ENCODE measurements around the gene CMTM4. TPM values are rescaled to one million over a fixed set of nuclear protein-coding genes. Genes with fewer than 3 reads are reported as not detected.
"Not testable (repeated sequence)": the region's sequence is repeated elsewhere in the genome, so short reads cannot be mapped to it uniquely, and the experiment has no call there.

The CMTM4 gene
- total RNA-seq, 1 donor from 2014 or later = 67.9 TPM

DNA sequence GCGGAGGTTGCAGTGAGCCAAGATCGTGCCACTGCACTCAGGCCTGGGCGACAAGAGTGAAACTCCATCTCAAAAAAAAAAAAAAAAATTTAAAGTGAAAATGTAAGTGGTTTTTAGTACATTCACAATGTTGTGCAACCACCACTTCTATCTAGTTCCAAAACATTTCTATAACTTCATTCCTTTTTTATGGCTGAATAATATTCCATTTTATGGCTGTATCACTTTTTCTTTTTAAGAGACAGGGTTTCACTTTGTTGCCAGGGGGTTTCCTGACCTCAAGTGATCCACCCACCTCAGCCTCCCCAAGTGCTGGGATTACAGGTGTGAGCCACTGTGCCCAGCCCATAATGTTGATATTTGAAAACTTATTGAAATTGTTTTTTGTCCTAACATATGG, 103.7 kb downstream of the CMTM4 start:
- no peak for DNase-seq (ENCODE audit: low spot score)

DNA sequence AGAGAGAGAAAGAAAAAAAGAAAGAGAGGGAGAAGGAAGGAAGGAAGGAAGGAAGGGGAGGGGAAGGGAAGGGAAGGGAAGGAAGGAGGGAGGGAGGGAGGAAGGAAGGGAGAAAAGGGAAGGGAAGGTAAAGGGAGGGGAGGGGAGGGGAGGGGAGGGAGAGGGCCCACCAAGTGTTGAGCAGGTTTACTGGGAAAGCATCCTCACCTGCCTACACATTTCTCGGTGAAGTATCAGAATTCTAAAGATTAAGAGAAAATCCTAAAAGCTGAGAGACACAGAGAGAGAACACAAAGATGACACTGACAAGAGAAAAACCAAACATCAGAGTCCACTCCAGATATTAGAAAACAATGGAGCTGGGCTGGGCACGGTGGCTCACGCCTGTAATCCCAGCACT, 104.3 kb downstream of the CMTM4 start:
- no peak for DNase-seq (ENCODE audit: low spot score)

GRCh38 chr16:66591018-66591417, 105.5 kb downstream of the CMTM4 start:
- DNase-seq (ENCODE audit: low spot score) = no peak

DNA sequence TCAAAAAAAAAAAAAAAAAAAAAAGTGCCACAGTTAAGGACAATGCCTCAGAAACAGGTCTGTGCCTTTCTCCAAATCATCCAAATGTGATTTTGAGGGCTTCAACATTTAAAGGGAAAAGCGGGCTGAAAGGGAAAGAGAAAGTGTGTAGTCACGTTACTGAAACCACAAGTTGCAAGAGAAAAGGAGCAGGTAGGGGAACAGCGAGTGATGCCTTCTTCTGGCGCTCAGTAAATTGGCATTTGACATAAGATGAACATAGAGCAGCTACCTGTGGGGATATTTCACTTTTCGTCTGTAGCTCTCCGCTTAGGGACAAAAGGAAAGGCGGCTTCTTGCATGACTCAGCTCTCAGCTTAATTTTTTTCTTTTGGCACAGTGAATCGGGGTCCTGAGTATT, 106.2 kb downstream of the CMTM4 start:
- no peak for DNase-seq (ENCODE audit: low spot score)

- DNase-seq (ENCODE audit: low spot score) = peak; percentile 32
These were observed 107.4 kb downstream of the CMTM4 start for GRCh38 chr16:66588981-66589713.

DNA sequence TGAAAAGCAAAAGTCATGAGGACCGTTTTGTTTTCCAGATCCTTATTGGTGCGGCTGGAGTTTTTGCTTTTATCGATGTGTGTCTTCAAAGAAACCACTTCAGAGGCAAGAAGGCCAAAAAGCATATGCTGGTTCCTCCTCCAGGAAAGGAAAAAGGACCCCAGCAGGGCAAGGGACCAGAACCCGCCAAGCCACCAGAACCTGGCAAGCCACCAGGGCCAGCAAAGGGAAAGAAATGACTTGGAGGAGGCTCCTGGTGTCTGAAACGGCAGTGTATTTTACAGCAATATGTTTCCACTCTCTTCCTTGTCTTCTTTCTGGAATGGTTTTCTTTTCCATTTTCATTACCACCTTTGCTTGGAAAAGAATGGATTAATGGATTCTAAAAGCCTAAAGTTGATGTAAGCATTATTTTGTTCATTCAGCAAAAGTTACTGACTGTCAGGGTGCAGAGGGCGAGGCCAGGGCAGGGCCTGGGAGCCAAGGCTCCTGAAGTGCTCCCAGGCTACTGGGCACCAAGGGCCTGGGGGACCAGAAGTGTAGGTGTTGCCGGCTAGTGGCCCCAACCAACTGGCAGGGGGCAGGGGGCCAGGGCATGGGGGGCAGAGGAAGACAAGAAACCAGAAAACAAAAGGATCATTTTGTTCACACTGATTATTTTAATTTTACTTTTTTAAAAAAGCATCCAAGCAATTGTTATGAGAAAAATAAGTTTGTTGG, 108.5 kb downstream of the CMTM4 start:
- no peak for DNase-seq (ENCODE audit: low spot score)

- DNase-seq (ENCODE audit: low spot score) = no peak
These were observed 110.9 kb downstream of the CMTM4 start for GRCh38 chr16:66585481-66586239.

GRCh38 chr16:66581246-66581952, 115.1 kb downstream of the CMTM4 start:
- no peak for DNase-seq (ENCODE audit: low spot score)

GRCh38 chr16:66580605-66581209, 115.8 kb downstream of the CMTM4 start:
- no peak for DNase-seq (ENCODE audit: low spot score)

DNA sequence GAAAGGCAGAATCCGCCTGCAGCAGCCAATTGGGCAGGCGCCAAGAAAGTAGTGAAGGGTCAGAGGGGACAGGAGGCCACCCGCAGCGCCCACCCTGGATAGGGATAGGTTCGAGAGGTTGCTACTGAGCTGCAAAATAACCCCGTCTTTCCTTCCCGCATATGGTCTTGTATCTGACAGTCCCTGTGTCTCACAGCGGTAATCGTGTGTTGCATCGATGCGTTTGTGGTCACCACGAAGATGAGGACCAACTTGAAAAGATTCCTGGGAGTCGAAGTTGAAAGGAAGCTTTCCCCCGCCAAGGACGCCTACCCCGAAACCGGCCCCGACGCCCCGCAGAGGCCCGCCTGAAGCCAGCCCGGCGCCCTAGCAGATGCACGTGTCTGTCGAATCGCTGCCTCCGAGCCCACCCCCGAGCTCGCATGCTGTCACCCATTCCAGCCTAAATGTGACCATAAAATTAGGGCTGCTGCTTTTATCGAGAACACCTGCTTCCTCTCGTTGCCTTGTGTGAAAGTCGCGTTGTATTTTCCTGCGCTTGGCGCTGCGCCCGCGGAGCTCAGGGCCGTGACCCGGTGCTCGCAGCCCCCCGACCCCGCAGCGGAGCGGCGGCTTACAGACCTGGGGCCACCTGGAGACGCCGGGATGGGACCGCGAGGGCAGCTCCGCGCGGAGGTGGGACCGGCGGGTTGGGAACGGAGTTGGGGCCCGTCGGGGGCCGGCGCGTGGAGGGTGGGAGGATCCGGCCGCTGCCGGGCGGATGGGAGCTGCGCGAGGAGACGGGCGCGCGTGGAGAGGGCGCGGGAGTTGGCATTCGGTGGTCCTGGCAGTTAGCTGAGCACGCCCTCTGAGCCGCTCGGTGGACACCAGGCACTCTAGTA, 117.7 kb downstream of the CMTM4 start, which contains the start of gene CMTM2:
Gene CMTM2, plus strand, starts transcription at position 813 of the 881 bp plus-strand sequence. CDS start 145 bp downstream, outside the sequence.
- DNase-seq (ENCODE audit: low spot score) = no peak

GRCh38 chr16:66576296-66576695, 120.2 kb downstream of the CMTM4 start:
- DNase-seq (ENCODE audit: low spot score) = no peak

GRCh38 chr16:66575060-66575459, 121.5 kb downstream of the CMTM4 start:
- no peak for DNase-seq (ENCODE audit: low spot score)

DNA sequence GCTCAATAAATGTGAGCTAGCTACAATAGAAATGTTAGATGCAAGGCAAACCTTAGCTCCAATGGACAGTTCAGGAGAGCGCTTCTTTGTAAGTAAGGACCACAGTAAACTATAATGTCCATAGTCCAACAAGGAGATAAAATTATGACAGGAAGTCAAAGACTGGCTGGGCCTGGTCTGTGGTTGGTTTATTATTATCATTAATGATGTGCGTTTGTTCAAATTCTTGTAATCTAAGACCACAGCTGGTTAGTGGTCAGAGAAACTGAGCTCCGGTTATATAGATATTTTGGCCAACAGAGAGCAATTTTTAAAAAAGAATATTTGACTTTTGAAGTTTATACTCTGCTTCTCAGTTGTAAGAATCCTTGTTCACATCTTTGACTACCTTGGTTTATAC, 122.0 kb downstream of the CMTM4 start:
- no peak for DNase-seq (ENCODE audit: low spot score)

DNA sequence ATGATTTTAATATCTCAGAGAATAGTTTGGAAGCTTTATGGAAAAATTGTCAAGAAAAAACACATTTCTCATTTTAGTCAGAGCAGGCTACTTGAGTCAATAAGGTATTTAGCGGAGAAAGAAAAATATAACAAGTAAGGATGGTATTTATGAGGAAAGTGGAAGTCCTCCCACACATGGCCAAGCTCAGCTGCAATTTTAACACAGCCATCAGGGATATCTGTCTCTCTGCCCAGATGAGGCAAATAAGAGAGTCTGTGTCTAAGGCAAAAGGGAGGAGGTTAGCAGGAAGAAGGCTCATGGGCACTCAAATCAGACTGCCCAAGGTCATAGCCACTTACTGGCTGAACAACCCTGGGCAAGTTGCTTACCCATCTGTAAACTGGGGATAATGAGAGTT, 122.5 kb downstream of the CMTM4 start:
- no peak for DNase-seq (ENCODE audit: low spot score)

DNA sequence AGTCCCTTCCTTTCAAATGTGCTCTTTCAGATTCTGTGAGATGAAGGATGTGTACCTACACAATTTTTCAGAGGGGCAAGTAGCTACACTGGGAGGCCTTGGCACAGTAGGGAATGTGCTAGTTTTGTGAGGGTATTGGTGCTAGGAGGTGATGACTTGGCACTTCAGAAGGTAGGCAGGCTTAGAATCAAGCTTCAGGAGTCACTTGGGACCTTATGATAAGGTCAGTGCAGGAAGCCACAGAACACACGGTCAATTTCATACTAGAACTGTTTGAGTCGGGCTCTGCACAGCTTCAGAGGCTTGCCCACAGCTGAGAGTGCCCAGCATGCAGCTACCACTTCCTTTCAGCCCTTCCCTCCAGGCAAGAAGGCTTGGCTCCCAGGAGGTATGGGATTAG, 124.2 kb downstream of the CMTM4 start:
- no peak for DNase-seq (ENCODE audit: low spot score)

- no peak for DNase-seq (ENCODE audit: low spot score)
These were observed 126.6 kb downstream of the CMTM4 start for GRCh38 chr16:66569827-66570405.

GRCh38 chr16:66569131-66569530, 127.4 kb downstream of the CMTM4 start:
- no peak for DNase-seq (ENCODE audit: low spot score)

DNA sequence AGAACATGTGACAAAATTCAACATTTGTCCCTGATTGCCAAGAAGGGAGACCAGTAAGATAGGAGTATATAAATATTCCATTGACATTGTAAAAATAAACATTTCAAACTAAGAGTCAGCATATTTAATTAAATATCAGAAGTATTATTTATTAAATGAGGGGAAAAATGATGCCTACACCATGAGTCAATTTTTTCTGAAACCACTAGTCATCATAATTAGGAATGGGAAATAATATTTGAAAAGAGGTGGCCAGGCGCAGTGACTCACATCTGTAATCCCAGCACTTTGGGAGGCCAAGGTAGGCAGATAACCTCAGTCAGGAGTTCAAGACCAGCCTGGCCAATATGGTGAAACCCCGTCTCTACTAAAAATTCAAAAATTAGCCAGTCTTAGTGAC, 128.2 kb downstream of the CMTM4 start:
- no peak for DNase-seq (ENCODE audit: low spot score)

DNA sequence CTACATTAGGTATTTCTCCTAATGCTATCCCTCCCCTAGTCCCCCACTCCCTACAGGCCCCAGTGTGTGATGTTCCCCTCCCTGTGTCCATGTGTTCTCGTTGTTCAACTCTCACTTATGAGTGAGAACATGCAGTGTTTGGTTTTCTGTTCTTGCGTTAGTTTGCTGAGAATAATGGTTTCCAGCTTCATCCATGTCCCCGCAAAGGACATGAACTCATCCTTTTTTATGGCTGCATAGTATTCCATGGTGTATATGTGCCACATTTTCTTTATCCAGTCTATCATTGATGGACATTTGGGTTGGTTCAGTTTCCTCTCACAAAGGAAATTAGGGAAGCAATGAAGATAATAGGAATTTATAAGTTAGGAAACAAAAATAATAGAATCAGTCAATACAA, 129.3 kb downstream of the CMTM4 start:
- DNase-seq (ENCODE audit: low spot score) = not testable (repeated sequence)
